ENCODE measurements around the gene SCN2B. TPM values are rescaled to one million over a fixed set of nuclear protein-coding genes. Genes with fewer than 3 reads are reported as not detected.

The SCN2B gene
- total and polyA plus RNA-seq, 10 of the 15 experiments (the other 5 are each of a cell fraction or from before 2014, with no cell fraction given) = 0.01 TPM; not detected in 9

- Histone ChIP-seq H3K9me3 (replicated peaks; ENCODE audit: control insufficient read depth, insufficient read depth, low read length) (no peaks in the 10 kb centered on the region), H3K9ac (ENCODE audit: control insufficient read depth, insufficient read depth, low read length) (no peak overlapping the region), H3K36me3 (ENCODE audit: control insufficient read depth in 2 of 2, insufficient read depth in 2 of 2, low read length in 1 of 2) (no peaks in the 10 kb centered on the region), H3K4me1 (ENCODE audit: control insufficient read depth, insufficient read depth, low read length) (no peaks in the 10 kb centered on the region), H3K4me2 (ENCODE audit: control insufficient read depth, insufficient read depth) (no peak overlapping the region), H3K4me3 (no peak overlapping the region), H3K27ac (ENCODE audit: control insufficient read depth, insufficient read depth) (no peak overlapping the region), H2AFZ (ENCODE audit: control insufficient read depth, low read depth, low read length) (no peak overlapping the region), H4K20me1 (ENCODE audit: control insufficient read depth, insufficient read depth) (no peaks in the 10 kb centered on the region), H3K79me2 (ENCODE audit: control insufficient read depth, insufficient read depth, low read length) (no peaks in the 10 kb centered on the region), H3K27me3 (replicated peaks in 1 of 2; ENCODE audit: control insufficient read depth in 2 of 2, insufficient read depth in 2 of 2, low read length in 1 of 2) (peaks cover 22 to 32% of the 10 kb centered on the region in 2 experiments)
- TF ChIP-seq IKZF1 (conservative IDR thresholded peaks at IDR 0.05) (no peak), KDM1A (IDR thresholded peaks at IDR 0.05; ENCODE audit: borderline replicate concordance) (no peak), SMAD5 (IDR thresholded peaks at IDR 0.05; ENCODE audit: low read depth) (no peak), DPF2 (IDR thresholded peaks at IDR 0.05) (no peak), CEBPB (IDR thresholded peaks at IDR 0.05; ENCODE audit: borderline replicate concordance in 1 of 2, low read depth in 2 of 2, low read length in 2 of 2) (no peak), CREM (IDR thresholded peaks at IDR 0.05; ENCODE audit: low read depth) (no peak), POLR2AphosphoS5 (IDR thresholded peaks at IDR 0.05; ENCODE audit: low read length) (no peak), JUND (IDR thresholded peaks at IDR 0.05; ENCODE audit: low read depth, low read length) (no peak), SIN3A (IDR thresholded peaks at IDR 0.05; ENCODE audit: low read depth, low read length) (no peak), SMC3 (IDR thresholded peaks at IDR 0.05; ENCODE audit: borderline replicate concordance, low read length) (no peak)
- FAIRE-seq (no peak), ATAC-seq (no peak; the same call in 2 of the 3 replicates), DNase-seq (ENCODE audit: low read depth, low spot score) (no peak)
- in situ Hi-C loops (cut with MboI) = no loop called here
- BruUV-seq (replicated peaks) = no TSS peak
- ChIA-PET POLR2A (no interaction called here), CTCF (interaction anchor here (1.3 kb wide), 1 partner anchor 20 kb away, joined by 3 read pairs; no protein-coding TSS in a partner anchor), RAD21 (ENCODE audit: unreplicated experiment) (interaction anchor here (0.9 kb wide), 1 partner anchor 20 kb away, joined by 4 read pairs; no protein-coding TSS in a partner anchor), SMC1A (ENCODE audit: uncharacterized antibody, unreplicated experiment) (interaction anchor here (0.5 kb wide), 1 partner anchor 76 kb away, joined by 5 read pairs; no protein-coding TSS in a partner anchor)
- intact Hi-C loops (cut with micrococcal nuclease; ENCODE audit: unreplicated experiment) = no loop called here
- WGBS (ENCODE audit: insufficient coverage, insufficient replicate concordance, low lambda C conversion rate, missing lambda C conversion rate) = 15% methylated on average over 5 of the region's 5 CpGs
Observed at GRCh38 chr11:118151431-118151830, 25.0 kb downstream of the SCN2B start.
